Type B pancreatic cell (in vitro differentiated cells): ENCODE data around the gene SYTL2. TPM values are rescaled to one million over a fixed set of nuclear protein-coding genes. Genes with fewer than 3 reads are reported as not detected.

Source experiments
- DNase-seq: peaks from one replicate; pipeline ENCODE4 v3.0.0; 2021; ENCODE audit warnings: mixed read lengths; ENCODE audit not compliant: unreplicated experiment; ENCODE audit errors: extremely low spot score
- H3K27ac Mint-ChIP-seq: 2 replicates; pipeline ENCODE4 v1.8.0; 2021; ENCODE audit warnings: mild to moderate bottlenecking, mixed read lengths
- H3K27me3 Mint-ChIP-seq: 2 replicates; pipeline ENCODE4 v1.8.0; 2021; ENCODE audit warnings: mixed read lengths
- H3K36me3 Mint-ChIP-seq: 2 replicates; pipeline ENCODE4 v1.8.0; 2021; ENCODE audit warnings: mixed read lengths
- H3K4me1 Mint-ChIP-seq: one replicate; pipeline ENCODE4 v1.8.0; 2021; ENCODE audit warnings: mixed read lengths; ENCODE audit not compliant: unreplicated experiment
- H3K4me3 Mint-ChIP-seq: 2 replicates; pipeline ENCODE4 v1.8.0; 2021; ENCODE audit warnings: mild to moderate bottlenecking, mixed read lengths
- H3K9me3 Mint-ChIP-seq: 2 replicates; pipeline ENCODE4 v1.8.0; 2021; ENCODE audit warnings: mixed read lengths
- CTCF ChIP-seq: fragments of 200-600 bp; sonication (generic); conservative IDR thresholded peaks from 2 replicates; pipeline ENCODE4 v1.5.0; 2021; ENCODE audit warnings: antibody characterized with exemption, mild to moderate bottlenecking
- total RNA-seq: library from RNA; stranded (reverse); gene quantifications from 2 replicates; pipeline ENCODE4 v1.2.1, GENCODE V29; 2021; ENCODE audit warnings: low replicate concordance

Gene SYTL2
- total RNA-seq, 1 donor from 2014 or later, result 30.6 TPM

DNA sequence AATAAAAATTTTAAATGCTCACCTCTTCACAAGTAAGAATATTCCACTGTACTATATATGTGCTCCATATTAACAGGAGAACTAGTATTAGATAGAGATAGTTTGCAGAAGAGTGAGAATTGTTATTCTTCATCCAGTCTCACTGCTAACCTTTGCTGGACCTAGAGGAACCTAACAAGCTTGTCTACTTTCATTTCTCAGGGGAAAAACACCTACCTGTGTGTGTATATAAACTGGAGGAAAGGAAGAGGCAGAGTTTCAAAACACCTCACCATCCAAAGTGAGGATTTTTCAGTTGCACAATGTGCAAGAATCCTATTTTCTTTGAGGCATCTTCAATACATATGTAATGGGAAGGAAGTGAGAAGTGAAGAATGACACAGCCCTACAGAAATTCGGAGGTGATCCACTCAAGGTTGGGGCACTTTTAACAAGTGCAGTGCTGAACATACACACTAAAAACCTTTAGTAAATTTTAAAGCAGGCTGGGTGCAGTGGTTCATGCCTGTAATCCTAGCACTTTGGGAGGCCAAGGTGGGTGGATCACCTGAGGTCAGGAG, 52.4 kb downstream of the SYTL2 start:
- Mint-ChIP-seq H3K36me3 (no peaks in the 10 kb centered on the region), H3K4me3 (no peak overlapping the region), H3K27ac (peak overlapping the region; percentile 9), H3K27me3 (no peaks in the 10 kb centered on the region), H3K9me3 (no peaks in the 10 kb centered on the region), H3K4me1 (peaks cover 18% of the 10 kb centered on the region)
- DNase-seq, result no peak
- no peak for TF ChIP-seq CTCF

- TF ChIP-seq CTCF, result no peak
- DNase-seq, result no peak
- Mint-ChIP-seq H3K27me3 (no peaks in the 10 kb centered on the region), H3K4me1 (peaks cover 18% of the 10 kb centered on the region), H3K9me3 (no peaks in the 10 kb centered on the region), H3K36me3 (no peaks in the 10 kb centered on the region), H3K27ac (peak overlapping the region; percentile 9), H3K4me3 (no peak overlapping the region)
Observed at GRCh38 chr11:85758026-85758425, 52.9 kb downstream of the SYTL2 start.

- Mint-ChIP-seq H3K27ac (no peak overlapping the region), H3K4me1 (peaks cover 18% of the 10 kb centered on the region), H3K4me3 (no peak overlapping the region), H3K9me3 (no peaks in the 10 kb centered on the region), H3K36me3 (no peaks in the 10 kb centered on the region), H3K27me3 (no peaks in the 10 kb centered on the region)
- TF ChIP-seq CTCF, result no peak
- no peak for DNase-seq
Observed at GRCh38 chr11:85756401-85757200, 54.3 kb downstream of the SYTL2 start.

DNA sequence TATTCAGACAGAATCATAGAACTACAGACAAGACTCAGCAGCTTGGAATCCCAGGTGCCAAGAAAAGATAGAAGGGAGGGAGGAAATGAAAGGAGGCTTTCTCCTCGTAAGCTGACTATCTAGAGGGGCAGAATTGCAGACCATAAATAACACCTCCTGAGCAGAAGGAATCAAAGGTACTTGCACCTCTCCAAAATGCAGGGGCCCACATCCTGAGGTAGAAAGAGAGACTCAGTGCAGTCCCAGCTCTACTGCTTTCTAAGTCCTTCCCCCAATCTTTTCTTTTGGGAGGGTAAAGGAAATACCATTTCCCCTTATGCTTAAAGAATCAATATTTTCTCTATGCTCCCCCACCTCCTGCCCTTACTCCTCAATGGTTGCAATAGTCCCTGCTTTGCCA, 55.2 kb downstream of the SYTL2 start:
- no peak overlapping the region for H3K4me3 Mint-ChIP-seq
- no peak for DNase-seq
- H3K36me3 Mint-ChIP-seq, result no peaks in the 10 kb centered on the region
- TF ChIP-seq CTCF, result no peak
- no peaks in the 10 kb centered on the region for H3K27me3 Mint-ChIP-seq
- peaks cover 22% of the 10 kb centered on the region for H3K4me1 Mint-ChIP-seq
- H3K9me3 Mint-ChIP-seq, result no peaks in the 10 kb centered on the region
- no peak overlapping the region for H3K27ac Mint-ChIP-seq

GRCh38 chr11:85755285-85755684, 55.7 kb downstream of the SYTL2 start:
- Mint-ChIP-seq H3K36me3 (no peaks in the 10 kb centered on the region), H3K4me1 (peaks cover 23% of the 10 kb centered on the region), H3K27me3 (no peaks in the 10 kb centered on the region), H3K27ac (no peak overlapping the region), H3K9me3 (no peaks in the 10 kb centered on the region), H3K4me3 (no peak overlapping the region)
- DNase-seq, result no peak
- no peak for TF ChIP-seq CTCF
